ENCODE results near the gene SOX6.

The SOX6 gene

GRCh38 chr11:16364254-16364653, 7.9 kb upstream of the SOX6 start:
- DNase-seq (ENCODE audit: low spot score) = no peak

DNA sequence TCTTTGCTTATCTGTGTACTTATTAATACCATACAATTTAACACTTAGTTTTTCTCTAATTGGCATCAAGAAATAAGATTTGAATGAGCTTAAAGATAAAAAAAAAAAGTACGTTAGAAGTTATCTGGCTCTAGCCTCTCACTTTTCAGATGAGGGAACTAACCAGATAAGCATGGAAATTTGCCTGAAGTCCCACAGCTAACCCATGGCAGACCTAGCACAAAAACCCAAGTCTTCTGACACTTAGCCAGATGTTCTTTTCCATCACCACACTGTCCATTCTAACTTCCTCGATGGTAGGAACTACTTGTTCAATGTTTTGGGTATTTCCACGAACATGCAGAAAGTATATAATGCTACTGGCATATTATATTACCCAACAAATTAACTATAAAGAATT, 7.4 kb upstream of the SOX6 start:
- DNase-seq (ENCODE audit: low spot score) = no peak

DNA sequence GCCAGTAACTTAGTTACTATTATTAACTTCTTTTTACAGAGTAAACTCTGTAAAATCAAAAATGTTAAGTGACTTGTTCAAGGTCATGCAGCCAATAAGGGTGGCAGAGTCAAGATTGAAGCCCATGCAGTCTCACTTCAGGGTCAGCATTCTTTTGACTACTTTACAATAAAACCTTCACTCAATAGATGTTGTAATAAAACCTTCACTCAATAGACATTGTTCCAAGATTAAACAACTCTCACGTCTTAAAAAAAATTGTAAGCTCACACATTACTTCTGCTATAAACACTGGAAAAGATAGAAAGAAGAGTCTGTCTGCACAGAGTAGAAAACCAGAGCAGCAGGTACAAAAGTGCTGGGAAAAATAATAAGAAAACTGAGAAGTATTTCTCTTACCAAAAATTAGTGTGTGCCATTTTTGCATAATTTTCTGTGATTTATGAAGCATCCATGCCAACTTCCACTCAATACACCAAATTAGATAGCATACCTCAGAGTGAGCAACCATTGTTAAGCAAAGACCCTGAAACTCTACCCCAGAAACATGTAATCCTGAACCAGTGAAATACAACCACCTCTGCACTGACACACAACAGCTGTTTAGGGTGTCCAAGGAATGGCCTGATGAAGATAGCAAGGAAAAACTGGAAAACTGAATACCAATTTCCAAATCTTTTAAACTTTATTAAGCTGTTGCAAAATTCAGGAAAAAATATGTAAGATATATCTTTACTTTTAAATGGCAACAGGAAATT, 4.9 kb upstream of the SOX6 start:
- no peak for DNase-seq (ENCODE audit: low spot score)

DNA sequence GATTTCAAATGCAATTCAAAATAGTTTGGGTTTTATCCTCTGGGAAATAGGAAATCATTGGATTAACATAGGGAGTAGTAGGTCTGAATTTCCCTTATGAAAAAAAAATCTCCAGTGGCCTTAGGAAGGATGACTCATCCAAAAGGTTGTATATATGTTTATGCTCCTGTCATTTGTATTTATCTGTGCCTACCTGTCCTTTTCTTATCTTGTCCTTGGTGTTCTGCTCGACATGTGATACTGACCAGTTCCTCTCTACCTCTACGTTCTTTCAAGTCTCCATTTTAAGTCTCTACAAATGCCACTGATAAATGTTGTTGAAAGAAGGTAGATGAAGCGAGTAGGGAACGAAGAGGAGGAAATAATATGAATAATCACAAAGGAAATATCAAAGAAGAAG, 3.0 kb upstream of the SOX6 start:
- no peak for DNase-seq (ENCODE audit: low spot score)

DNA sequence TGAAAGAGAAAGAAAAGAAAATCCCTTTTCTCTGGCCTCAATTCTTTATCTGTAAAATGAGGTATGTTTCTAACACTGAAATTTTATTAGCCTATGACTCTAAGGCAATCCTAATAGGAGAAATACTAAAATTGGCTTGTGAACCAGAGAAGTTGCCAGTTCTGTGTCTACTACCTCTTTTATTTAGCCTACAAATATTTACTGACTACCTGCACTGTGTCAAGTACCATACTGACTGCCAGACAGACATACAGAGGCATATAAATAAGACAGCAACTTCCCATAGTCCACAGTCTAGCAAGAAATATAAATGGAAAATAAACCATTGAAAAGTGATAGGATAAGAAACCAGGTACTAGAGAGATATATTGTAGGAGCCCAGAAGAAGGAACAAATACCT, 2.4 kb upstream of the SOX6 start:
- no peak for DNase-seq (ENCODE audit: low spot score)

GRCh38 chr11:16357775-16358174, 1.4 kb upstream of the SOX6 start:
- no peak for DNase-seq (ENCODE audit: low spot score)

DNA sequence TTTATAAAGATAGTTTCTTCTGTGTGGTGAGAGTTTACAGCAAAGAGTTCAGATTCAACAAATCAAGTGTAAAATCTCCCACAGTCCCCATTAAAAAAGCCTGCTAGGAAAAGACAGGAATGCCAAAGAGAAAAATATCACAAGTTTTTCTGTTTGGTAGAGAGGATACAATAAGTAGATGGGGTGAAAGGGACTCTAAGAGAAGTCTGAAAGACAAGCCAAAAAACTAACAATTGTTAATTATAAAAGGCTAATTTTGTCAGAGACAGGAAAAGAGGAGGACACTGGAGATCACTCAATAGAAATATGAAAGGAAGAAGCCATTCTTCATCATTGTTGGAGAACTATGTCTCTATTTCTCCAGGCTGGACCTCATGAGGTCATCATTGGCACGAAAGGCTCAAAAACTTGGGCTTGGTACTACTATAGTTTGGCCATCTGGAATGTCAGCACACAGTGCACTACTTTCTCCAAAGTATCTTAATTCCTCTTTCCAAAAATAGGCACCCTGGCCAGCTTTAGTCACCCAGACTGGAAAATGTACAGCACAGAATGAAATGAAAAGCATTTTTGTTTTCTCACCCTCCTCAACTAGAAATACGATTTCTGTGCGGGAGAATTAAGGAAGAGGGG, 531 bp upstream of the SOX6 start:
- DNase-seq (ENCODE audit: low spot score) = no peak

DNA sequence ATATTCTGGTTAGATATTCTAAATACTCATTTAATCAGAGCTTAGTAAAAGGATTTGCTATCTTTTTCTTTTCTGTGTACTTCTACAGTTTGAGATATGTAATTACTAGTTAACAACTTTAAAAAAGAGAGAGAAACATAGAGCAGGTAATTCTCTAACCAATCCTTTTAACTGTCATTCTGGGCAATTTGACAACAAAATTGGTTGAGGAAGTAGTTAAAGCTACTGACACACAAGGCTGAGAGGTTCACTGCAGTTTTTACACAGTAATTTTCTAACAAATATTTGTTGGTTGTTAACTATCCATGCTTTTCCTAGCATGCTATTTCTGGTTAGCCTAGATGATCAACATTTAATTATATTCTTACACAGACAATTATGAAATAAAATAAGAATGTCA, 3.6 kb downstream of the SOX6 start:
- DNase-seq (ENCODE audit: low spot score) = no peak

DNA sequence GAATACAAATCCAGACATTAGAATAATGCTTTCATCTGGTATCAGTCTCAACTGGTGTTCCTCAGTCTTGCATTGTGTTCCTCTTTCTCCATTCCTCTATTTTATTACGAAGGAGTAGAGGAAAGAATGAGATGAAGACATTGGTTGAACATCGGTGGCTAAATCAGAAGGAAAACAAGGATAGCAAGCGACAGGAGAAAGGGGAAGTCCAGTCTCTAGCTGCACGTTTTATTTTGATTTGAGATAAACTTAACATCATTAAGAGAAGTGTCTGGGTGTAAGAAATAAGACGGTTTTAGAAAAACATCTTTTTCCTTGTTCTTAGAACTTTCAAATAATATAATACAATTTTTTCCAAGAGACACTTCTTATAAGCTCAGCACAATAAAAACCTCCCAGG, 6.2 kb downstream of the SOX6 start:
- DNase-seq (ENCODE audit: low spot score) = no peak

DNA sequence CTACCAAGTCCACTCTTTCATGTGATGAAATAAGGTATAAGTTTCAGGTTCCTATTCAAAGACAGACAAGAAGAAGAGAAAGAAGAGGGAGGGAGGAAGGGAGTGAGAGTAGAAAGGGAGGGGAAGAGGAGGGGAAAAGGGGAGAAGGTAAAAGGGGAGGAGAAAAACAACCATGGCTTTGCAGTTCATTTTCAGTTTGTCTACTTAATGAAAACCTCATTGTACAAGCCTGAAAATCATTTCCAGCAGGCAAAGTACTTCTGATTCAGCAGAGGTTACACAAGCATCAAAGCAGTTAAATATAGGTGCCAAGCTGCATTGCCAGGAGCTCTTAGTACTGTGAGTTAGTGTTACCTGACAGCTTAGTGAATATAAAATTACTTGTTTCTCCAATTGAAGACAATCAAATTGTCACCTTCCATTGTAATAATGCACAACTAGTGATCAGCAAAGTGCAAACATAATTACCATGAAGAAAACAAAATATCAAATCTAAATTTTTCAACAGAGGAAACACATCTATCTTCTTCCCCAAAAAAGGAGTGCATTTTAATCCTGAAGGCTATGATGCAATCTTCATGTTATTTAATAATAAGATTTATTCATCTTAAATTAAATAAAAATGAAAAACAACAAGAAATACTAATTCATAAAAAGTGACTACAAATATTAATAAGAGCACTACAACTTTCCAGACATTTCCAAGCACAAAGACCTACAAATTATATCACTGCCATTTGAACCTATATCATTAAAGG, 8.2 kb downstream of the SOX6 start:
- no peak for DNase-seq (ENCODE audit: low spot score)

GRCh38 chr11:16346975-16347374, 9.4 kb downstream of the SOX6 start:
- DNase-seq (ENCODE audit: low spot score) = no peak

GRCh38 chr11:16341853-16342252, 14.5 kb downstream of the SOX6 start:
- DNase-seq (ENCODE audit: low spot score) = no peak

DNA sequence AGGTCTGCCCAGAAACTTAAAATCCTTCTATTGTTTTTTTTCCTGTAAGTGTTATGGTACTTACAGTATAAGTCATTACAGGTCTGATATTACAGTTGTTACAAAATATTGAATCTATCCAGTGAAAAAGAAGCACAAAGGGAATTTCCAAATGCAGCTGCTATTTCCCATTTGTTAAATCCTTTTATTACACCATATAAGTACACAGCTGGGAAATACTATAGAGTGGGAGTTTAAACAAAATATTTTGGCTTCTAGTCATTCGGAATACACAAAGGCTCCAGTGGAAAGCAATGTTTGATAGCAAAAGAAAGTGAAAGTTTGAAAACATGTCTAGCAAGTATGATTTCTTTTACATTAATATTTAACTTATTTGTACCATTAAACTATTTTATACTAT, 18.0 kb downstream of the SOX6 start:
- no peak for DNase-seq (ENCODE audit: low spot score)

DNA sequence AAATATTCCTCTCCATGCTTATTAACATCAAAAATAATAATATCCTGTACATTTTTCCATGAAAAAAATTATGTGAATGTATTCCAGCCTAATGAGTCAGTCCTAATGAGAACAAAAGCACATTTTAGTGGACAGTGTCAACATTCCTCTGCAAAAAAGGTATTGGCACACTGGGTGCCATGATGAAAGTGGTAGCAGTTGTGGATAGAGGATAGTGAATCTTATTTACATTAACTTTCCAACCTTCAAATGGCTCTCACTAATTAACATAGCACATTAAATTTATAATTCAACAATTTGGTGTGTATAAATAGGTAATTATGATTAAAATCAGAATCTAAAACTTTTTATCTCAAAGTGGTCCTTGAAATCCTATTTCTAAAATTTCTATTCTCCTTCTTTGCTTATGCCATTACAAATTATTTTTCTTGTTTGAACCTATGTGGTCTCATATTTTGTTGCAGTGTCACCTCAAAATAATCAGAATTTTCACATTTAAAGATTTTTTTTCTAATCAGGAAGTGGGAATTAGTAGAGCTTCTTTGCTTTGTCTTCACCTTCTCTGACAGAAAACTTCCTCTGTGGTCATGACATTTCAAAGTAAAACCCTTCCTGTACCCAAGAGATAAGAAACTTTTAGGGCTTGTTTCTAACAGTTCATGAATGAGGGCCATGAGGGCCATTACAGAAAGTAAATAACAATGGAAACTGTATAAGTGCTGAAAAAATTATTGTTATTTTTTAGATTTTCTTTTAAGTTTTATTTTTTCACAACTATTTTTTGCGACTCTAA, 18.7 kb downstream of the SOX6 start:
- DNase-seq (ENCODE audit: low spot score) = no peak

DNA sequence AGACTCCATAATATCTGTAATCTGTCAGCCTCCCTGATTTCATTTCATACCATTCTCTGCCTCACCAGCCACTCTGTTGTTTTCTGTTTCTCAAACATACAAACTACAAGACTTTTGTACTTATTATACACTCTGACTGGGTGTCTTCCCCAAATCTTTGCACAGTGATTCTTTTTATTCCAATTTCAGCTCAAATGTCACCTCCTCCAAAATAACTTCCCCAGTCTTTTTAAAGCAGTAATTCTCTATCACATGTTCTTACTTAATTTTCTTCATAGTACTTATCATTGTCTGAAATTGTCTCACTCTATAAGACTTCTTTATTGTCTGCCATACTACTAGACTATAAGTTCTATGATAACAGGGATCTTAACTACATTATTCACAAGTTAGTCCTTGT, 19.6 kb downstream of the SOX6 start:
- DNase-seq (ENCODE audit: low spot score) = no peak

GRCh38 chr11:16336204-16336603, 20.1 kb downstream of the SOX6 start:
- no peak for DNase-seq (ENCODE audit: low spot score)

DNA sequence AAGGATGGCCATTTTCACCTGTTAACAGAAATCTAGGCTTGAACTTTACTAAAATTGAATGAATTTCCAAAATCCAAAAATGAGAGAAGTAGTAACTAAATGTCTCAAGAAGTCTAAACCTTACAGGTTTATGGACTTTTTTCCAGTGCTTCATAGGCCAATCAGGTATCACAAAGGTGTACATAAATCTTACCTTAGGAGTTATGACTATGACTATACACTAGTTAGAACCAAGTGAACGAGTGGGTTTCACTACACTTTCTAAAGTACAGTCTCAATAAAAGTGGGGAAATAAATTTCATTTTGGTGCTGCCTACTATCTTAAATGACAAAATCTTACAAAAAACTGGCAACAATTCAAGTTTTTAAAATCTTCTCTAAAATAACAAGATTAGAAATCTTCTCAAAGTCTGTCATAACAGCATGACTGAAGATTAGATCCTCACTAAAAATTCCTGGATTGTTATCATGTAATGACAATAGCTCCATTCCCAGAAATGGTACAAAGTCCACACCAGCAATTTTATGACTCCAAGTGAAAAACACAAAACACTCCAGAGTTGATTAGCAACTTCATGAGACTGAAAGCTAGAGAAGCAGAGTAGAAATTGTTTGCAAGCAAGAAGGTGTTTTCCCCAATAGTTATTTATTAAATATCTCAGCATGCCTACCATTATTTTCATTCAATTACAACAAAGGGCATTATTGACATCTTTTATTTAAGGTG, 20.9 kb downstream of the SOX6 start:
- peak; percentile 30 for DNase-seq (ENCODE audit: low spot score)

DNA sequence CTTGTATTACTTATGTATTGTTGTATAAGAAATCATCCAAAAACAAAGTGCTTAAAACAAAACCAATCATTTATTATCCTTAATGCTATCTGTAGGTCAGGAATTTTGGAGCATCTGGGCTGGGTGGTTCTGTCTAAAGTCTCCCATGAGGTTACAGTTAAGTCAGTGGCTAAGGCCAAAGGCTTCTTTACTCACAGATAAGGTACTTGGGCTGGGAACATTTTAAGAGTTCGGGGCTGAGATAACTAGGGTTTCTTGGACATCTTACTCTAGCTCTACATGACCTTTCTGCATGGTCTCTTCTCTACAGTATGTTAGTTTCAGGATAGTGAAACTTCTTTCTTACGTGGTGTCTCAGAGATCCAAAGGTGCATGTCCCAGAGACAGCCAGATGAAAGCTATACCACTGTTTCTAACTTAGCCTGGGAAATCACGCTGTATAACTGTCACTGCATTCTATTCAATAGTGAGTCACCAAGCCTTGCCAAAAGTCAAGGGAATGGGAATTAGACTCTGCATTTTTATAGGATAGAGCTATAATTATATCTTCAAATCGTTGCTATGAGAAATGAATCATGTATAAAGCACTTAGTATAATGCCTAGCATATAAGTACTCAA, 29.6 kb downstream of the SOX6 start:
- no peak for DNase-seq (ENCODE audit: low spot score)

- DNase-seq (ENCODE audit: low spot score) = no peak
Measured at GRCh38 chr11:16322190-16322589, 34.2 kb downstream of the SOX6 start.

GRCh38 chr11:16321148-16321547, 35.2 kb downstream of the SOX6 start:
- DNase-seq (ENCODE audit: low spot score) = no peak

DNA sequence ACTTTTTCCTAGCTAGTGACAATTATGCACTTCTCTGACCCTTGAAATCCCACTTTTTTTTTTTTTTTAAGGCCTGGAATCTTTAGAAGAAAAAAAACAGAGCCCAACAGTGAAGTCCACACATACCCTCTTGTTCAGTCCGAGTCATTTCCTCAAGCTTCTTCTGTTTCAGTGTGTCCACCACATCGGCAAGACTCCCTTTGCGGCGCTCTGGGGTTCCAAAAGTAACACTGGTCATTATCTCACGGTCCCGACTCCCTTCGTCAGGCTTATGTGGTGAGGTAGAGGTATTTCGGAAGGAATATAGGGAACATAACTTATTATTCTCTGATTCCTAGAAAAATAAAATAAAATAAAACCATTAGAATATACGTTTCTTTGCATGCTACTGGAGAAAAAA, 38.0 kb downstream of the SOX6 start:
- DNase-seq (ENCODE audit: low spot score) = no peak

All from LoVo (cell line).